Activated naive CD4-positive, alpha-beta T cell treated with anti-CD3 and anti-CD28 coated beads, Interleukin-2, amount 10 ng/mL, durations not matched to agents 7 days and 5 days (primary cell): ENCODE results near the gene EXD3.

Source experiments
- CTCF ChIA-PET: fragments of 350-600 bp; sonication (Branson Sonifier 250); formaldehyde crosslinking; loops from one replicate; lab custom pipeline; 2021; ENCODE audit warnings: antibody characterized with exemption; lab: Charles Lee
- DNase-seq: peaks from one replicate; pipeline ENCODE4 v3.0.0-alpha.2; 2020
- H3K27ac Mint-ChIP-seq: one replicate; pipeline ENCODE4 v1.8.0; 2021; ENCODE audit warnings: mild to moderate bottlenecking, moderate library complexity, mixed read lengths
- H3K27me3 Mint-ChIP-seq: one replicate; pipeline ENCODE4 v1.8.0; 2021; ENCODE audit warnings: mild to moderate bottlenecking, mixed read lengths
- H3K36me3 Mint-ChIP-seq: one replicate; pipeline ENCODE4 v1.8.0; 2021; ENCODE audit warnings: mixed read lengths
- H3K4me1 Mint-ChIP-seq: one replicate; pipeline ENCODE4 v1.8.0; 2021; ENCODE audit warnings: mixed read lengths
- H3K4me3 Mint-ChIP-seq: one replicate; pipeline ENCODE4 v1.8.0; 2021; ENCODE audit warnings: mild to moderate bottlenecking, moderate library complexity, mixed read lengths
- H3K9me3 Mint-ChIP-seq: one replicate; pipeline ENCODE4 v1.8.0; 2021; ENCODE audit warnings: mixed read lengths

Gene EXD3

GRCh38 chr9:137309368-137310188 is 113.4 kb downstream of the EXD3 start:
- Mint-ChIP-seq H3K36me3 (no peaks in the 10 kb centered on the region), H3K9me3 (no peaks in the 10 kb centered on the region), H3K27ac (peak overlapping the region; percentile 7), H3K4me1 (peaks cover 16% of the 10 kb centered on the region), H3K4me3 (no peak overlapping the region), H3K27me3 (peaks cover 40% of the 10 kb centered on the region)
- CTCF ChIA-PET: no interaction called here
- DNase-seq: no peak

GRCh38 chr9:137308057-137308619 is 114.8 kb downstream of the EXD3 start:
- Mint-ChIP-seq H3K4me1 (peaks cover 16% of the 10 kb centered on the region), H3K27ac (no peak overlapping the region), H3K4me3 (no peak overlapping the region), H3K27me3 (peaks cover 42% of the 10 kb centered on the region), H3K9me3 (no peaks in the 10 kb centered on the region), H3K36me3 (no peaks in the 10 kb centered on the region)
- CTCF ChIA-PET: no interaction called here
- DNase-seq: no peak

GRCh38 chr9:137307255-137308056 is 115.5 kb downstream of the EXD3 start:
- no peak for DNase-seq
- peaks cover 16% of the 10 kb centered on the region for H3K4me1 Mint-ChIP-seq
- no peaks in the 10 kb centered on the region for H3K9me3 Mint-ChIP-seq
- CTCF ChIA-PET: no interaction called here
- H3K27ac Mint-ChIP-seq: no peak overlapping the region
- H3K4me3 Mint-ChIP-seq: no peak overlapping the region
- H3K27me3 Mint-ChIP-seq: peaks cover 42% of the 10 kb centered on the region
- H3K36me3 Mint-ChIP-seq: no peaks in the 10 kb centered on the region

GRCh38 chr9:137306850-137307254 is 116.1 kb downstream of the EXD3 start:
- peaks cover 16% of the 10 kb centered on the region for H3K4me1 Mint-ChIP-seq
- H3K27ac Mint-ChIP-seq: no peak overlapping the region
- H3K36me3 Mint-ChIP-seq: no peaks in the 10 kb centered on the region
- H3K27me3 Mint-ChIP-seq: peaks cover 42% of the 10 kb centered on the region
- CTCF ChIA-PET: no interaction called here
- DNase-seq: no peak
- H3K9me3 Mint-ChIP-seq: no peaks in the 10 kb centered on the region
- H3K4me3 Mint-ChIP-seq: no peak overlapping the region

DNA sequence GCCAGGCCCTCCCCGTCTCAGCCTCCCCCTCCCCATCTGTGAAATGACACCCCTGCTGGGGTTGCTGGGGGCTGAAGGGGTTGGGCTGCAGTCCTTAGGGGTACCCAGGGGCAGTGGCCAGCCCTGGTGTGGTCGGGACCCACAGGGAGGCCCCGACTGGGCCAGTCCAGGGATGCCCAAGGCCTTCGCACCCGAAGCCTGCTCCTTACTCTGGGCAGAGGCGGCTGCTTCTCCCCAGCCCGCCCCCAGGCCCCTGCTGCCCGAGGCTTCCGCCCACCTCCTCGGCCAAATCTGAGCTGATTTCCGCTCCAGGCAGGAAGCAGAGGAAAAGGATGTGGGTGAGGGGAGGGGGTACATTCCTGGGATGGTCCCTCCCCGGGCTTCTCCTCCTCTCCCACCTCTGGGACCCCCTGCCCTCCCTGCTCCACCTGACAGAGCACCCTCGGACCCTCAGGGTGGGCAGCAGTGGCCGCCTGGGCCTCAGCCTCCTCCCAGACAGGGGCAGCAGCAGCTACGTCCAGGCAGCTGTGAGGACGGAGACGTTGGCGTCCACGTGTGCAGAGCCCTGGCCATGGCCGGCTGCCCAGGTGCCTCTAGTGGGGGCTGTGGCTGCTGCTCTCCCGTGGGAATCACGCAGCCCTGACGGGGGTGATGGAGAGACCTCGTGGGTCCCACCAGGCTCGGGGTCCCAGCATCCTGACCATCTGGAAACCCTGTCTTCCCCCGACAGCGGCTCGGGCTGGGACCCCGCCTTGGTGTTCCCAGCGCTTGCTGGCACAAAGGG is 116.7 kb downstream of the EXD3 start:
- Mint-ChIP-seq H3K36me3 (no peaks in the 10 kb centered on the region), H3K27me3 (peaks cover 48% of the 10 kb centered on the region), H3K9me3 (no peaks in the 10 kb centered on the region), H3K4me1 (peaks cover 18% of the 10 kb centered on the region), H3K27ac (no peak overlapping the region), H3K4me3 (no peak overlapping the region)
- CTCF ChIA-PET: no interaction called here
- peak; percentile 42 for DNase-seq

GRCh38 chr9:137305798-137306065 is 117.2 kb downstream of the EXD3 start:
- Mint-ChIP-seq H3K4me3 (no peak overlapping the region), H3K9me3 (no peaks in the 10 kb centered on the region), H3K27me3 (peaks cover 53% of the 10 kb centered on the region), H3K4me1 (peaks cover 20% of the 10 kb centered on the region), H3K27ac (peak overlapping the region; percentile 65), H3K36me3 (peaks cover under 1% of the 10 kb centered on the region)
- no peak for DNase-seq
- CTCF ChIA-PET: no interaction called here

- peak overlapping the region; percentile 65 for H3K27ac Mint-ChIP-seq
- no peaks in the 10 kb centered on the region for H3K9me3 Mint-ChIP-seq
- DNase-seq: peak; percentile 84
Observed at GRCh38 chr9:137305060-137305797, 117.7 kb downstream of the EXD3 start.

DNA sequence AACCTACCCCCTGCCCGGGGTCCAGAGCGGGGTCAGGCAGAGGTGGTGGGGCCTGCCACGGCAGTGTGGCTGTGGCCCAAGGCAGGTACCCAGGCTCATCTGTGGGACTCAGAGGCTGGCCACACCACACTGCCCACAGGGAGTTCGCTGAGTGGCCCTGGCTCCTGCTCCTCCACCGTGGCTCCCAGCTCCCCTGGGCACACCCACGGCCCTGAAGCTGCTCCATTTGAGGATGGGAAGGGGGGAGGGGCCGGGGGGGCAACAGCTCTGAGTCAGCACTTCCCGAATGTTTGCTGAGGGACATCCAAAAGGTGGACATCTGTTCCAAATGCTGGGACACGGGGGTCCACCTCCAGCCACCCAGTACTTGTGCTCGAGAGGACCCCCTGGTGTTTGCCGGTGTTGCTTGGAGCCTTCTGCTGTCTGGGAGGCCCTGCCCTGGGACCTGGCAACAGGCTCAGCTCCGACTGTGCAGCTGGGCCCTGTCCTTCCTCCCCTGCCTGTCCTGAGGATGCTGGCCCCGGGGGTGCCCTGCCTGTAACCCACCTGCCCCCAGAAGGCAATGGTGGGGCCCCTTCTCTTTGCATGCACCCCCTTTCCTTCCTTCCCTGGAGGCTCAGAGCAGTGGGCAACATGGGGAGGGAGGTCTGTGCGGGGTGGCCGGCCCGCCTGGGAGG is 118.4 kb downstream of the EXD3 start:
- Mint-ChIP-seq H3K36me3 (peaks cover 1% of the 10 kb centered on the region), H3K27ac (no peak overlapping the region), H3K9me3 (no peaks in the 10 kb centered on the region), H3K27me3 (peaks cover 64% of the 10 kb centered on the region), H3K4me1 (peaks cover 26% of the 10 kb centered on the region), H3K4me3 (no peak overlapping the region)
- DNase-seq: no peak
- CTCF ChIA-PET: no interaction called here

More at GRCh38 chr9:137305060-137305797, 117.7 kb downstream of the EXD3 start:
- Mint-ChIP-seq H3K4me3 (no peak overlapping the region), H3K4me1 (peaks cover 22% of the 10 kb centered on the region), H3K27me3 (peaks cover 57% of the 10 kb centered on the region), H3K36me3 (peaks cover 1% of the 10 kb centered on the region)
- CTCF ChIA-PET: no interaction called here

GRCh38 chr9:137303893-137304382 is 119.0 kb downstream of the EXD3 start:
- Mint-ChIP-seq H3K4me1 (peaks cover 26% of the 10 kb centered on the region), H3K27ac (no peak overlapping the region), H3K27me3 (peaks cover 68% of the 10 kb centered on the region), H3K4me3 (no peak overlapping the region), H3K36me3 (peaks cover 1% of the 10 kb centered on the region), H3K9me3 (no peaks in the 10 kb centered on the region)
- CTCF ChIA-PET: interaction anchor here (1.0 kb wide), 1 partner anchor 10 kb away, joined by 4 read pairs; no protein-coding TSS in a partner anchor
- no peak for DNase-seq

- H3K4me1 Mint-ChIP-seq: peaks cover 26% of the 10 kb centered on the region
- H3K27me3 Mint-ChIP-seq: peaks cover 68% of the 10 kb centered on the region
- no peak overlapping the region for H3K4me3 Mint-ChIP-seq
- peaks cover 1% of the 10 kb centered on the region for H3K36me3 Mint-ChIP-seq
- DNase-seq: no peak
- no peaks in the 10 kb centered on the region for H3K9me3 Mint-ChIP-seq
- no peak overlapping the region for H3K27ac Mint-ChIP-seq
- CTCF ChIA-PET: interaction anchor here (1.0 kb wide), 1 partner anchor 9 kb away, joined by 4 read pairs; no protein-coding TSS in a partner anchor
Observed at GRCh38 chr9:137303151-137303892, 119.6 kb downstream of the EXD3 start.

- no peak overlapping the region for H3K4me3 Mint-ChIP-seq
- peaks cover 70% of the 10 kb centered on the region for H3K27me3 Mint-ChIP-seq
- peaks cover 1% of the 10 kb centered on the region for H3K36me3 Mint-ChIP-seq
- CTCF ChIA-PET: interaction anchor here (1.3 to 1.9 kb wide), 6 partner anchors 19 to 229 kb away, joined by 3 to 7 read pairs (median 4); partner anchors contain the start of gene TOR4A
- peaks cover 26% of the 10 kb centered on the region for H3K4me1 Mint-ChIP-seq
- H3K9me3 Mint-ChIP-seq: no peaks in the 10 kb centered on the region
- no peak for DNase-seq
- H3K27ac Mint-ChIP-seq: no peak overlapping the region
Observed at GRCh38 chr9:137302449-137303150, 120.4 kb downstream of the EXD3 start.

- peak; percentile 93 for DNase-seq
- Mint-ChIP-seq H3K36me3 (peaks cover 1% of the 10 kb centered on the region), H3K9me3 (no peaks in the 10 kb centered on the region), H3K27ac (no peak within 1 kb of the TSS), H3K4me1 (peaks cover 22% of the 10 kb centered on the region), H3K27me3 (peaks cover 70% of the 10 kb centered on the region), H3K4me3 (peak within 1 kb of the TSS; percentile 56)
- CTCF ChIA-PET: interaction anchor here (1.1 to 1.9 kb wide), 7 partner anchors 9 to 229 kb away, joined by 3 to 7 read pairs (median 4); partner anchors contain the start of gene TOR4A
Observed at GRCh38 chr9:137302118-137302448, 120.9 kb downstream of the EXD3 start, which contains the start of gene NRARP. Gene NRARP (minus strand): TSS chr9:137302271. CDS start chr9:137301928, 343 bp downstream.
